Endodermal cell (in vitro differentiated cells): ENCODE measurements around the gene IRF4. TPM values are rescaled to one million over a fixed set of nuclear protein-coding genes. Genes with fewer than 3 reads are reported as not detected.

Experiments
- DNase-seq: peaks from one replicate; pipeline ENCODE4 v3.0.0-alpha.2; 2017
- H3K27ac ChIP-seq: 2 replicates; pipeline ENCODE4 v1.5.1; 2013; ENCODE audit warnings: mild to moderate bottlenecking, low read depth, low read length, moderate library complexity
- H3K27me3 ChIP-seq: 2 replicates; pipeline ENCODE4 v1.6.1; 2013; ENCODE audit warnings: mild to moderate bottlenecking, low read length, moderate library complexity; ENCODE audit not compliant: insufficient read depth, control insufficient read depth, poor library complexity, severe bottlenecking
- H3K36me3 ChIP-seq: 2 replicates; pipeline ENCODE4 v1.7.0; 2013; ENCODE audit warnings: mild to moderate bottlenecking, low read length, moderate library complexity; ENCODE audit not compliant: control insufficient read depth, insufficient read depth
- H3K4me1 ChIP-seq: one replicate; pipeline ENCODE4 v1.7.0; 2013; ENCODE audit warnings: low read length; ENCODE audit not compliant: control insufficient read depth, insufficient read depth
- H3K4me3 ChIP-seq: 2 replicates; pipeline ENCODE4 v1.5.1; 2013; ENCODE audit warnings: mild to moderate bottlenecking, low read length, moderate library complexity
- H3K9ac ChIP-seq: 2 replicates; pipeline ENCODE4 v1.6.1; 2013; ENCODE audit warnings: mild to moderate bottlenecking, low read length, moderate library complexity; ENCODE audit not compliant: poor library complexity, severe bottlenecking; ENCODE audit errors: extremely low read depth
- H3K9me3 ChIP-seq: 2 replicates; pipeline ENCODE4 v1.6.1; 2013; ENCODE audit warnings: mild to moderate bottlenecking, low read length, moderate library complexity; ENCODE audit not compliant: control insufficient read depth
- H3K27ac Mint-ChIP-seq: 2 replicates; pipeline ENCODE4 v1.8.0; 2020; ENCODE audit warnings: mixed read lengths
- H3K27me3 Mint-ChIP-seq: 2 replicates; pipeline ENCODE4 v1.8.0; 2021; ENCODE audit warnings: mild to moderate bottlenecking, mixed read lengths; ENCODE audit not compliant: insufficient read depth
- H3K36me3 Mint-ChIP-seq: 2 replicates; pipeline ENCODE4 v1.8.0; 2020; ENCODE audit warnings: low read depth, mixed read lengths
- H3K4me1 Mint-ChIP-seq: 2 replicates; pipeline ENCODE4 v1.8.0; 2020; ENCODE audit warnings: mixed read lengths
- H3K4me3 Mint-ChIP-seq: 2 replicates; pipeline ENCODE4 v1.8.0; 2020; ENCODE audit warnings: mild to moderate bottlenecking, moderate library complexity, mixed read lengths
- H3K9me3 Mint-ChIP-seq: 2 replicates; pipeline ENCODE4 v1.8.0; 2020; ENCODE audit warnings: mild to moderate bottlenecking, mixed read lengths
- WGBS, 2 experiments: methylation state at CpG; one replicate each; pipeline versions ENCODE4 v1.1.5 to v1.1.7; 2013; ENCODE audit warnings: missing lambda C conversion rate in 2 of 2, mixed read lengths in 1 of 2; ENCODE audit not compliant: insufficient coverage in 1 of 2, insufficient read length in 1 of 2; 5-methylcytosine and 5-hydroxymethylcytosine counted together
- total RNA-seq, 2 donors: library from RNA; stranded (reverse); fragmentation: NEBNext Ultra II Directional in 1 of 2; extraction: Animal tissue kit (Norgen Biotek cat#: 25700) in 1 of 2; gene quantifications; 2 replicates in 1 of 2; 3 replicates in 1 of 2; pipeline ENCODE4 v1.2.1, GENCODE V29; 2021
- TF ChIP-seq, protein P1 (sequence below): fragments of 200-600 bp; sonication (generic); conservative IDR thresholded peaks from 2 replicates; pipeline ENCODE4 v1.5.0; 2021; ENCODE audit warnings: antibody characterized with exemption, mild to moderate bottlenecking

IRF4 gene
- total RNA-seq, 2 donors from 2014 or later = not detected

DNA sequence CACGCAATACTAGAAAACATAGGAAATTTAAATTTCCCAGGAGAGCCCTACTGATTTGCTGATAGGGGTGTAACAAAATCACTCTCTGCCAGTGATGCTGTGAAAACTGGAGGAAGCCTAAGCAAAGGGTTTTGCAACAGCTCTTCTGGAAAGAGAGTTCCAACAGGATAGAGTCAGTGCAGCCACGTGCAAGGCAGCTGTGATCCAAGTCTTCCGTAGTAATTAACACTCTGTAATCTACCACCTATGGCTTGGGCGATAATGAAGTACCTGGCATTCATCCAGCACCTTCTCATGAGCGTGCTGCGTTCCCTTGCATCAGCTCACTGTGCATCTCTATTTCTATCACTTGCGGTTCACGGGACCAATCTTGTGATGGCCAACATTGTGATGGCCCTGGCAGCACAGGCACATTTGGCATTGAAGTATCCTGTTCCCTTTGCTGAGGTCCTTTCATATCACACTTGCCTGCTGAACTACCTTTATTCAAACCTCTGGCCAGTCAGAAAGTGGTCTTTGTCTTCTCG lies 48.2 kb downstream of the IRF4 start:
- no peaks in the 10 kb centered on the region for H3K36me3 ChIP-seq
- Mint-ChIP-seq H3K36me3 (no peaks in the 10 kb centered on the region), H3K4me1 (no peaks in the 10 kb centered on the region), H3K9me3 (peaks cover 10% of the 10 kb centered on the region), H3K27me3 (peaks cover 8% of the 10 kb centered on the region), H3K27ac (no peak overlapping the region), H3K4me3 (no peak overlapping the region)
- H3K27me3 ChIP-seq = no peaks in the 10 kb centered on the region
- TF ChIP-seq, protein P1, sequence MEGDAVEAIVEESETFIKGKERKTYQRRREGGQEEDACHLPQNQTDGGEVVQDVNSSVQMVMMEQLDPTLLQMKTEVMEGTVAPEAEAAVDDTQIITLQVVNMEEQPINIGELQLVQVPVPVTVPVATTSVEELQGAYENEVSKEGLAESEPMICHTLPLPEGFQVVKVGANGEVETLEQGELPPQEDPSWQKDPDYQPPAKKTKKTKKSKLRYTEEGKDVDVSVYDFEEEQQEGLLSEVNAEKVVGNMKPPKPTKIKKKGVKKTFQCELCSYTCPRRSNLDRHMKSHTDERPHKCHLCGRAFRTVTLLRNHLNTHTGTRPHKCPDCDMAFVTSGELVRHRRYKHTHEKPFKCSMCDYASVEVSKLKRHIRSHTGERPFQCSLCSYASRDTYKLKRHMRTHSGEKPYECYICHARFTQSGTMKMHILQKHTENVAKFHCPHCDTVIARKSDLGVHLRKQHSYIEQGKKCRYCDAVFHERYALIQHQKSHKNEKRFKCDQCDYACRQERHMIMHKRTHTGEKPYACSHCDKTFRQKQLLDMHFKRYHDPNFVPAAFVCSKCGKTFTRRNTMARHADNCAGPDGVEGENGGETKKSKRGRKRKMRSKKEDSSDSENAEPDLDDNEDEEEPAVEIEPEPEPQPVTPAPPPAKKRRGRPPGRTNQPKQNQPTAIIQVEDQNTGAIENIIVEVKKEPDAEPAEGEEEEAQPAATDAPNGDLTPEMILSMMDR = no peak
- H3K9ac ChIP-seq = no peak overlapping the region
- H3K4me1 ChIP-seq = no peaks in the 10 kb centered on the region
- no peak for DNase-seq
- H3K4me3 ChIP-seq = no peak overlapping the region
- 86 to 90% methylated on average over 8 to 9 of the region's 9 CpGs for WGBS, 2 experiments
- H3K27ac ChIP-seq = no peak overlapping the region
- no peaks in the 10 kb centered on the region for H3K9me3 ChIP-seq

- Histone ChIP-seq H3K4me3 (no peak overlapping the region), H3K4me1 (no peaks in the 10 kb centered on the region), H3K36me3 (no peaks in the 10 kb centered on the region), H3K9ac (no peak overlapping the region), H3K27ac (no peak overlapping the region), H3K27me3 (no peaks in the 10 kb centered on the region), H3K9me3 (no peaks in the 10 kb centered on the region)
- Mint-ChIP-seq H3K4me3 (no peak overlapping the region), H3K4me1 (no peaks in the 10 kb centered on the region), H3K27ac (no peak overlapping the region), H3K27me3 (peaks cover 8% of the 10 kb centered on the region), H3K36me3 (no peaks in the 10 kb centered on the region), H3K9me3 (peaks cover under 1% of the 10 kb centered on the region)
- 81 to 89% methylated on average over 8 to 12 of the region's 12 CpGs for WGBS, 2 experiments
- DNase-seq = no peak
- TF ChIP-seq, protein P1 = no peak
These were observed 49.8 kb downstream of the IRF4 start for GRCh38 chr6:441126-441920.

DNA sequence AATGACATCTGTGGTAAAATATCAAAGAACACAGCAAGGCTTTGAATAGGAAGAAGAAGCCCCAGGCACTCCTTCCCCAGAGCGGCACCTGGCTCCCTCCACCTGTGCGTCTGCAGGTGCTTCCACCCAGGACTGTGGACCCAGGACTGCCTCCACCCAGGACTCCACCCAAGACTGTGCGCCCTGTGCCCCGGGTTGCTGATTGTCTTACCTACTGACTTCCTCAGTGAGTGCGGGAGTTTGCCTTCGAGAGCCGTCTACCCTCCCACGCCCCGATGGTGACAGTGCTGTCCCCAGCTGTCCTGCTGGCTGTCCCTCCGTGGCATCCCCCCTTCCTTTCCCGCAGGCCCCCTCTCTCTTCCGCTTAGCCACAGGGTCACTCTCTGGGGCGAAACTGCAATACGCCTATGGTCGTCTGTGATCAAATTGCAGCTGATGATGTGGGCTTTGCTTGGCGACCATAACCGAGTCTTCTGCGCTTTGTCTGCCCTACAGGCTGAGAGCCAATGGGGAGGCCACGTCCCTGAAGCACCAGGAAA lies 52.1 kb downstream of the IRF4 start:
- DNase-seq = no peak
- TF ChIP-seq, protein P1 = no peak
- H3K9me3 Mint-ChIP-seq = peaks cover 8% of the 10 kb centered on the region
- no peak overlapping the region for H3K9ac ChIP-seq
- no peak overlapping the region for H3K4me3 Mint-ChIP-seq
- no peaks in the 10 kb centered on the region for H3K36me3 ChIP-seq
- WGBS, 2 experiments = 90 to 92% methylated on average over 9 to 19 of the region's 19 CpGs
- no peak overlapping the region for H3K4me3 ChIP-seq
- H3K27ac Mint-ChIP-seq = no peak overlapping the region
- H3K9me3 ChIP-seq = no peaks in the 10 kb centered on the region
- H3K36me3 Mint-ChIP-seq = no peaks in the 10 kb centered on the region
- H3K27me3 ChIP-seq = no peaks in the 10 kb centered on the region
- peaks cover 11% of the 10 kb centered on the region for H3K27me3 Mint-ChIP-seq
- H3K4me1 Mint-ChIP-seq = no peaks in the 10 kb centered on the region
- no peaks in the 10 kb centered on the region for H3K4me1 ChIP-seq
- H3K27ac ChIP-seq = no peak overlapping the region
